ENCODE data around the gene NPIPB6. TPM values are rescaled to one million over a fixed set of nuclear protein-coding genes. Genes with fewer than 3 reads are reported as not detected.
A peak's percentile ranks its signal among the peaks of the same experiment; 100 is the strongest.
"Not testable (repeated sequence)": the region's sequence is repeated elsewhere in the genome, so short reads cannot be mapped to it uniquely, and the experiment has no call there.

Gene NPIPB6
- total RNA-seq = 0.82 TPM

DNA sequence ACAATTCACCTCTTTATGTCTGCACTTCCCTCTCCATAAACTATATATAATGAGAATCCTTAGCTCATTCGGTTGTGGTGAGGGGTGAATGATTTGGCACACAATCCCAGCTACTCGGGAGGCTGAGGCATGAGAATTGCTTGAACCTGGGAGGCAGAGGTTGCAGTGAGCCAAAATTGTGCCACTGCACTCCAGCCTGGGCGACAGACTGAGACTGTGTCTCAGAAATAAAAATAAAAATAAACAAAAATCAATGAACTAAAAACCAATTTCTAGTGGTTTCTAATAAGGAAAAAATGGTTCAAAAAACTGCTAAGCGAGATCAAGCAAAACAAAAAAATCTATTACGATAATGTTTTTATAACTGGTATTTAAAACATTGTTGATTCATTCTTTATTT is at the start of gene NPIPB6:
NPIPB6 (minus strand) TSS at position 101 of the 400 bp plus-strand sequence. CDS start 686 bp downstream, outside the sequence.
- not testable (repeated sequence) for FAIRE-seq

DNA sequence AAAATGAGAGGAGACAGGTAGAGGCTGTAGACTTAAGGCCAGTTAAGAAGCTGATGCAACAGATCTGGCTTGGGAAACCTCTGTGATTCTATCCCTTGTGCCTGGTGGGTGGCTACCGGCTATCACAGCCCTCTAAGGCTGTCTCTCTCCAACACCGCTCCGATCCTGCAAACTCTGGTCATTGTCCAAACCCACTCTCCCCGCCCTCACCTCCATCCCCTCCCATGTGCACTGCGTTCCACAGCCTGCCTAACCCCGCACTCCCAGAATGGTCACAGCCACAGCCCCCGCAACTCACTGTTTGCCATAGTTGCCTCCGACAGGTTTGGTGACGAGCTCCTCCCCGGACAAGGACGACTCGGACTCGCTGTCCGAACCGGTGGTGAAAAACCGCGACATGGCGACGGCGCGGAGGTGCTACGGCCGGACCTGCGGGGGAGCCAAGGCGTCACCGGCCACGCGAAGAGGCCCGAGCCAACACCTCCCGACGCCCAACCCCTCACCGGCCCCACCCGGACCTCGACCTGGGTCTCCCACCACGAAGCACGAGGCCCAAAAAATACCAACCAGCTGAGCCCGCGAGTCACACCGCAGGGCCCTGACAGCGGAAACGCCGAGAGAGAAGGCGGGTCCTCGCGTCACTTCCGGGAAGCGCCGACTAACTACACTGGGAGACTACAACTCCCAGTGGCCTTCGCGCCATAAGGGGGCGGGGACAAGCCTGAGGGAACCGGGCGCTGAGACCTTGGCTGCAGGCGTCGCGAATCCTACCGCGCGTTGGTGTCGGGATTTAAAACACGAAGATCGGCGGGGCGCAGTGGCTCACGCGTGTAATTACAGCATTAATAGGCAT is 40.1 kb upstream of the NPIPB6 start, which contains the start of gene EIF3CL:
EIF3CL (minus strand) TSS at position 622 of the 853 bp plus-strand sequence; CDS start at position 399, 223 bp downstream.
- not testable (repeated sequence) for FAIRE-seq

More for the DNA sequence above, at the start of gene NPIPB6:
- not testable (repeated sequence) for DNase-seq (ENCODE audit: low spot score in 2 of 2)

DNA sequence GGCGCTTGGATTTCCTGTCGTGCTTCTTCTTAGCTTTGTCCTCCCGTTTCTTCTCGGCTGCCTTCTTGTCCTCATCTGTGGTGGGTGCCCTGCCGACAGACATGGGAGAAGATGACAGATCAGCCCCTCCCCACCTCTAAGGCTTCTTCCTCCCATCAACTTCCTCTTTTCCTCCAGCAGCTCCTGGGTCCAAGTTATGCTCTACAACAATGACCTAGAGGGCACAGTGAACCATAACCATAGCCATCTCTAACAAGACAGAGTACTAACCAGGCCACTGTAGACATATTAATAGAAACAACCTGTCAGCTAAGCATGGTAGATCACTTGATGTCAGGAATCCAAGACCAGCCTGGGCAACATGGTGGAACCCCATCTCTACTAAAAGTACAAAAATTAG is 28.7 kb upstream of the NPIPB6 start:
- not testable (repeated sequence) for FAIRE-seq

More for the DNA sequence above, 40.1 kb upstream of the NPIPB6 start, which contains the start of gene EIF3CL:
- DNase-seq (ENCODE audit: low spot score in 2 of 2) = not testable (repeated sequence)

DNA sequence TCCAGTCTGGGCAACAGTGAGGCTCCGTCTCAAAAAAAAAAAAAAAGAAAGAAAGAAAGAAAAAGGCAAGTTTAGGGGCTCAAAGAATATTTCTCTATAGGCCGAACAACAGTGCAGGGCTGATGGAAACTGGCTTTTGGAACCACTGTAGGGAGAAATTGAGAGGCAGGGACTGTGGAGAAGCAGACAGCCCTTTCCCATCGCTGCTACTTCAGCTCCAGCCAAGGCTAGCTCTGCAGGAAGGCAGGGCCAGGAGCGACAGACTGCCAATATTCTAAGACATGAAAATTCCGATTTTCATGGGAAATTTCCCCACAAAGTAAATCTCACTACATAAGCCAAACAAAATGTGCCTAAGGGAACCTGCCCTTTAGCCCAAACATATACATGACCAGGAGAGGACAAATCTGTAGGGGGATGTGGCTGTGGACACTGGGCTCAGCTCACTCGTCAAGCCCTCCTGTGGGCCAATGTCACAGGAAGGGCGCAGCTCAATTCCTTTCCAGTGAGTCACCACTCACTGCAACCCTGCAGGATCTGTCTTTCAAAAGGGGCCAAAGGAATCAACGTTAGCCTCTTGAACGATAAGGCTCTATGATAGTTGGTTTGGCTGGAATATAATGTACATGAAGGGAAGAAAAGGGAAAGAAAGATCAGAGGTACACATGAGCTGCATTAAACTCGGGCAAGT is 19.0 kb upstream of the NPIPB6 start:
- not testable (repeated sequence) for FAIRE-seq

More for the DNA sequence above, 28.7 kb upstream of the NPIPB6 start:
- DNase-seq (ENCODE audit: low spot score in 2 of 2) = not testable (repeated sequence)

DNA sequence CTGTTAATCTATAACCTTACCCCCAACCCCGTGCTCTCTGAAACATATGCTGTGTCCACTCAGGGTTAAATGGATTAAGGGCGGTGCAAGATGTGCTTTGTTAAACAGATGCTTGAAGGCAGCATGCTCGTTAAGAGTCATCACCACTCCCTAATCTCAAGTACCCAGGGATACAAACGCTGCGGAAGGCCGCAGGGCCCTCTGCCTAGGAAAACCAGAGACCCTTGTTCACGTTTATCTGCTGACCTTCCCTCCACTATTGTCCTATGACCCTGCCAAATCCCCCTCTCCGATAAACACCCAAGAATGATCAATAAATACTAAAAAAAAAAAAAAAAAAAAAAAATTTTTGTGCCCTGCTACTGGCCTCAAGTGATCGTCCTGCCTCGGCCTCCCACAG is 14.5 kb upstream of the NPIPB6 start:
- not testable (repeated sequence) for DNase-seq (ENCODE audit: low spot score in 2 of 2); FAIRE-seq

More for the DNA sequence above, 19.0 kb upstream of the NPIPB6 start:
- DNase-seq (ENCODE audit: low spot score in 2 of 2) = not testable (repeated sequence)

DNA sequence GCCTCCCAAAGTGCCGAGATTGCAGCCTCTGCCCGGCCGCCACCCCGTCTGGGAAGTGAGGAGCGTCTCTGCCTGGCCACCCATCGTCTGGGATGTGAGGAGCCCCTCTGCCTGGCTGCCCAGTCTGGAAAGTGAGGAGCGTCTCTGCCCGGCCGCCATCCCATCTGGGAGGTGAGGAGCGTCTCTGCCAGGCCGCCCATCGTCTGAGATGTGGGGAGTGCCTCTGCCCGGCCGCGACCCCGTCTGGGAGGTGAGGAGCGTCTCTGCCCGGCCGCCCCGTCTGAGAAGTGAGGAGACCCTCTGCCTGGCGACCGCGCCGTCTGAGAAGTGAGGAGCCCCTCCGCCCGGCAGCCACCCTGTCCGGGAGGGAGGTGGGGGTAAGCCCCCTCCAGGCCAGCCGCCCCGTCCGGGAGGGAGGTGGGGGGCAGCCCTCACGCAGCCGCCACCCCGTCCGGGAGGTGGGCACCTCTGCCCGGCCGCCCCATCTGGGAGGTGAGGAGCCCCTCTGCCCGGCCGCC is 13.9 kb upstream of the NPIPB6 start:
- not testable (repeated sequence) for FAIRE-seq

DNA sequence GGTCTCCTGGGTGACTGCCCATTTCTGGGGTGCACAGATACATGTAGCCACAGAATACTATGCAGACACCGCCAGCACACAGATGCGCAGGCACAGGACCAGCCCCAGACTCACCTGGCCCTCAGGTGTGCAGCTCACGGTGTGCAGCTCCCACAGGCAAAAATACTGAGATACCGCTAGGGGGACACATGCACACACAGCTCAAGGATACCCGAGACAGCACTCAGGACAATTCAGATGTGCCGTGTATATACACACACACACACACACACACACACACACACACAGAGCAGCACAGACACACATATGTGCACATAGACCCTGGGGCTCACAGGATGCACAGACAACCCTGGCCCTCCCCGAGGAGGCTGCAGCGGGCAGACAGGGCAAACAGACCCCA is 11.8 kb upstream of the NPIPB6 start:
- FAIRE-seq; DNase-seq (ENCODE audit: low spot score in 2 of 2): not testable (repeated sequence)

More for the DNA sequence above, 13.9 kb upstream of the NPIPB6 start:
- not testable (repeated sequence) for DNase-seq (ENCODE audit: low spot score in 2 of 2)

DNA sequence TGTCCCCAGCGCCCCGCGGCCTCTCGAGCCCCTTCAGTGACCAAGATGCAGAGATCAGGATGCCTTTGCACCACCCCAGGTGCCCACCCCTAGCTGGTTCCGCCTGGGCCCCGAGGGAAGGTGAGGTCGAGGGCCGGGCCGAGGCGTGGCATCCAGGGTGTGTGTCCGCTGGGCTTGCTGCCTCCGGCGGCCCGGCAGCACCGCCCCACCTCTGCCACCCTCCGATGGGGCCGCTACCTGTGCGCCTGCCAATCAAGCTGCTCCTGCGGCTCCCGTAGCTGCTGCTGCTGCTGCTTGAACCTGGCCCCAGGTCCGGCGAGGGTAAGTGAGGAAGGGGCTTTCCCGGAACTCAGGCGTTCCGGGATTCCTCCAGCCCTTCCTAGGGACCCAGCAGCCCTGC is 11.0 kb upstream of the NPIPB6 start:
- not testable (repeated sequence) for FAIRE-seq

DNA sequence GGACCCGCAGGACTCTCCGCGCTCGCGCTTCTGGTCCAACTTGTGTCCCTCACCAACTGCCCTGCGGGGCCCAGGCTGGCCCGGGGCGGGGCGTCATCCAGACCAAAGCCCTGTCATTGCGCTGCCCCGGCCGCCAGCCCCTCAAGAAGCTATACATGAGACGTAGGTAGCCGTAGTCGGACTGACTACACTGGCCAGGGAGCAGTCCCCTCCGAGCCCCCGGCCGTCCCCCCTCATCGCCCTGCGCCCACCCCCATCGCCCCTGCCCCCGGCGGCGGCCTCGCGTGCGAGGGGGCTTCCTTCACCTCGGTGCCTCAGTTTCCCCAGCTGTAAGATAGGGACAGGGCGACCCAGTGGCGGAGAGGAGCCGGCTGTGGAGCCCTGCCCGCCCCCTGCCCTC is 4.6 kb upstream of the NPIPB6 start:
- DNase-seq (ENCODE audit: low spot score in 2 of 2); FAIRE-seq: not testable (repeated sequence)

More for the DNA sequence above, 11.0 kb upstream of the NPIPB6 start:
- not testable (repeated sequence) for DNase-seq (ENCODE audit: low spot score in 2 of 2)

DNA sequence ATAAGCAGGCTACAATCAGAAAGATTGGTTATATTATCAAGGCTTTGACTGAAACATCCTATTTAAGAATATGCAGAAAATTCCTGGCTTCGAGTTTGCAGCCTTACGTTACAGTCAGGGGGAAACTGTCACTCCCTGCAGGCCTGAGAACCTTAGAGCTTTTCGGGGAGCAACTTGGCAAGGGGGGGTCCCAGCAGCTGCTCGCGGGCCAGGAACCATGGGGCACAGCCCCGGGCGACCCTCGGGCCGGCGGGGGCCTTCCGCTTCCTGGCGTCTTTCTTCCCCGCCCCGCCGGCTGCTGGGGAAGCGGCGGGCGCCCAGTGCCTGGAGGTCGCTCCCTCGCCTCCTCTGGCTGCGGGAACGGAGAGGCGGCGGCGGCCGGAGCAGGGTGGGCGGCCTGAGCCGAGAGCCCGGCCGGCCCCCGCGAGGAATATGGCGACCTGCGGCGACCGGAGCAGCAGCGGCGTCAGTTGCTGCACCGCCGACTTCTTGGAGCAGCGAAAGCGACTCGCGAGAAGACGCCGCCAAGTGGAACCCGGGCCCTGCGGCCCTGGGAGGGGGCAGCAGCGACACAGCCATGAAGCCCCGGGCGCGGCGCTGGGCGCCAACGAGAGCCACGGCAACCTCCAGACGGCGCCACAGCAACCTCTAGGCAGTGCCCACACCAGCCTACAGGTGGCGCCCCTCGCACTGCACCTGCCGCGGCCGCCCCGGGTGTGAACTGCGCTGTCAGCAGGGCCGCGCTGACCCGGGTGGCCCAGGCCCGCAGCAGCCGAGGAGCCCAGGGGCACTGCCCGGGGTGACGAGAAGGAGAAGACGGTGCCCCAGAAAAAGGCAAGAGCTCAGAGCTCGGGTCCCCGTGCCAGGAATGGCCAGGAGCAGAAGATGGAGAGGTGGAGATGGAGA is 1.2 kb upstream of the NPIPB6 start:
- not testable (repeated sequence) for FAIRE-seq; DNase-seq (ENCODE audit: low spot score in 2 of 2)

DNA sequence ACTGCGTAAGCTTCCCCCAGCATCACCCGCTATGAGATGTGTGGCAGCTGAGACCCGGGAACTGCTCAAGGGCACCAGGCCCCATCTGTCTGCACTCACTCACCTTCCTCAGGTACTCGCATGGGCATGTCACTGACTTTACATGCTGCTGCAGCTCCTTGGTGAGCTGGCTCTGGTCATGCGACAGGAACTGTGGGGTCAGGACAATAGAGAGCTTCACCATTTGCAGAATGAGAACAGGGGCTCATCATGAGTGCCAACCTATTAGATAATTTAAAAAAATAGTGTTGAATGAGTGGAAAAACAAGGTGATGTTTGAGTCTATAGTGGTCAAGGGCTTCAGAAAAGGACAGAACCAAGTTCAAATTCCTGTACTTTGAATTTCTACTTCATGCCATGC is 708 bp downstream of the NPIPB6 start:
- not testable (repeated sequence) for FAIRE-seq; DNase-seq (ENCODE audit: low spot score in 2 of 2)

DNA sequence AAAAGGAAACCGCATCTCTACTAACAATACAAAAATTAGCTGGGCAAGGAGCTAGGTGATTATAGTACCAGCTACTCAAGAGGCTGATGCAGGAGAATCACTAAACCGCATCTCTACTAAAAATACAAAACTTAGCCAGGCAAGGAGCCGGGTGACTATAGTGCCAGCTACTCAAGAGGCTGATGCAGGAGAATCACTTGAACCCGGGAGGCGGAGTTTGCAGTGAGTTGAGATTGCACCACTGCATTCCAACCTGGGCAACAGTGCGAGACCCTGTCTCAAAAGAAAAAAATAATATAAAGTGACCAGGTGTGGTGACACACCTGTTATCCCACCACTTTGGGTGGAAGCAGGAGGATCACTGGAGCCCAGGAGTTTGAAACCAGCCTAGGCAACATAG is 25.1 kb downstream of the NPIPB6 start:
- not testable (repeated sequence) for FAIRE-seq

DNA sequence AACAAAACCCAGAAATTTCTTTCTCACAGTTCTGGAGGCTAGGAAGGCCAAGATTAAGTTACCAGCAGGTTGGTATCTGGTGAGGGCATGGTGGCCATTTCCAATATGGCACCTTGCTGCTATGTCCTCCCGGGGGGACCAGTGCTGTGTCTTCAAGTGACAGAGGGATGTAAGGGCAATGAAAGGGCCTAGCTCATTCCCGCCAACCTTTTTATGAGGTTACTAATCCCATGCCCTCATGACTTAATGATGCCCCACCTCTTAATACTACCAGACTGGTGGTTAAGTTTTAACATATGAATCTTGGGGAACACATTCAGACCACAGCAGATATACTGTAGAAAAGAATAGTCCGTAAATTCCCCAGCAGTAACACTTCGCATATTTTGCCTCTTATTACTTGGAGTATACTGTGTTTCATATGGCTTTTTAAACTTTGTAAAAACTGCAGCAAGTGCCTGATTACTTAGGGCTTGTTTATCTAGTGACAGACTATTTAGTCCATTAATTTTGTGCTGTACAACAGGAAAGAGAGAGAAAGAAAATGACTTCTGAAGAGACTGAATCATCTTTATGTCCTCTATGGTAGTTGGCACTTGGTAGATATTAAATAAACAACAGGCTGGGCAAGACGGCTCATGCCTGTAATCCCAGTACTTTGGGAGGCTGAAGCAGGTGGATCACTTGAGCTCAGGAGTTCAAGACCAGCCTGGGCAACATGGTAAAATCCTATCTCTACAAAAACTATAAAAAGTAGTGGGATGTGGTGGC is 26.2 kb downstream of the NPIPB6 start:
- not testable (repeated sequence) for DNase-seq (ENCODE audit: low spot score in 2 of 2); FAIRE-seq

More for the DNA sequence above, 25.1 kb downstream of the NPIPB6 start:
- not testable (repeated sequence) for DNase-seq (ENCODE audit: low spot score in 2 of 2)

DNA sequence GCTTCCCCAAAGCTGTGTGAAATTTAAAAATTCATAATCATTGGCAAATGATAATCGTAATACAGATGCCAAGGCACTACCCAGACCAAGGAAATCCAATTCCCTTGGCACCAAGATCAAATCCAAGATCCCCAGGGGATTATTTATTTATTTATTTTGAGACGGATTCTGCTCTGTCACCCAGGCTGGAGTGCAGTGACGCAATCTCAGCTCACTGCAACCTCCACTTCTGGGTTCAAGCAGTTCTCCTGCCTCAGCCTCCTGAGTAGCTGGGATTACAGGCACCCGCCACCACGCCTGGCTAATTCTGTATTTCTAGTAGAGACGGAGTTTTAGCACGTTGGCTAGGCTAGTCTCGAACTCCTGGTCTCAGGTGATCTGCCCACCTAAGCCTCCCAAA is 27.6 kb downstream of the NPIPB6 start:
- not testable (repeated sequence) for DNase-seq (ENCODE audit: low spot score in 2 of 2); FAIRE-seq

DNA sequence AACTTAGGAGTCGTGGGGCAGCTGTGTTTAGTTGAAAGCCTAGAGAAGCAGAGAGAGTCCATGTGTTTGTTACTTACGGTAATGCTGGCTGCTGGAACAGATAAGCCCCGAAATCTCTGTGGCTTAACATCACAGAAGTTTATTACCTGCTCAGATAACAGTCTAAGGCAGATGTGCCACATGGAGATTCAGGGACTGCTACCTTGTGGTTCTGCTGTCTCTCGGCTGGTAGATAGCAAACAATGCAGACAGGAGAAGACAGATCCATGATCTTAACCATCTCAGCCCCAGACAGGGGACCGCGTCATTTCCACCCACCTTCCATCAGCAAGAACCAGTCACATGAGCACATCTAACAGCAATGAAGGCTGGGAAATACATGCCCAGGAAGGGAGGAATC is 30.7 kb downstream of the NPIPB6 start:
- DNase-seq (ENCODE audit: low spot score in 2 of 2); FAIRE-seq: not testable (repeated sequence)

DNA sequence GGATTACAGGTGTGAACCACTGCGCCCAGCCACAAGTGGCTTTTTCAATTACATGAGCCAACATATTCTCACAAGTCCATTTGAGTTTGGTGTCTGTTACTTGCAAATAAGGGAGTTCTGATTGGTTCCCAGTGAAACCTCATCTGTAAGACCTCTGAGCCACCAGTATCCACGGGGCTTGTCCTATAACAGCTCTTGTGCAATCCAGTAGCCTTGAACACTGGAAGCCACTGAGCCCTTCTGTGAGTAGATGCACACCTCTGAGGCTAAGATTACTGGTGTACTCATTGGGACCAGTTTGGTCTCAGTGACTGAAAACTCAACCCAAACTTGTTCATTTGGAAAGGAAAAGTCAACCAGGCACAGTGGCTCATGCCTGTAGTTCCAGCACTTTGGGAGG is 32.3 kb downstream of the NPIPB6 start:
- not testable (repeated sequence) for DNase-seq (ENCODE audit: low spot score in 2 of 2); FAIRE-seq

DNA sequence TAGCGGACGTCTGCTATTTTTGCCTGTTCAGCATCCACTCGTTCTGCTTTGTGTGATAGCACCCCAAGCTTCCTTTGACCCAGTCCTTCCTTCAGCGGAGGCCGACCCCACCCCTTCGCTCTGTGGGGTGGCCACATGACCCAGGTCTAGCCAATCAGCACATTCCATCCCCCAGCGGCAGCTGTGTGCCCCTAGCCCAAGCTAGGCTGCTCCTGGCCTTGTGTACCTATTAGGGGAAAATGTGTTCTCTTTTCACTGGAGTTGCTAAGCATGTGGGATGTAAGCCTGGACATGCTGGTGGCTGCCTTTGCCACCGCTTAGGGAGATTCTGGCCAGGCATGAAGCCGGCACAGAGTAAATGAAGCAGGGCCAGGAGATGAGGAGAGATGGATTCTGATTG is 33.1 kb downstream of the NPIPB6 start:
- FAIRE-seq; DNase-seq (ENCODE audit: low spot score in 2 of 2): not testable (repeated sequence)

DNA sequence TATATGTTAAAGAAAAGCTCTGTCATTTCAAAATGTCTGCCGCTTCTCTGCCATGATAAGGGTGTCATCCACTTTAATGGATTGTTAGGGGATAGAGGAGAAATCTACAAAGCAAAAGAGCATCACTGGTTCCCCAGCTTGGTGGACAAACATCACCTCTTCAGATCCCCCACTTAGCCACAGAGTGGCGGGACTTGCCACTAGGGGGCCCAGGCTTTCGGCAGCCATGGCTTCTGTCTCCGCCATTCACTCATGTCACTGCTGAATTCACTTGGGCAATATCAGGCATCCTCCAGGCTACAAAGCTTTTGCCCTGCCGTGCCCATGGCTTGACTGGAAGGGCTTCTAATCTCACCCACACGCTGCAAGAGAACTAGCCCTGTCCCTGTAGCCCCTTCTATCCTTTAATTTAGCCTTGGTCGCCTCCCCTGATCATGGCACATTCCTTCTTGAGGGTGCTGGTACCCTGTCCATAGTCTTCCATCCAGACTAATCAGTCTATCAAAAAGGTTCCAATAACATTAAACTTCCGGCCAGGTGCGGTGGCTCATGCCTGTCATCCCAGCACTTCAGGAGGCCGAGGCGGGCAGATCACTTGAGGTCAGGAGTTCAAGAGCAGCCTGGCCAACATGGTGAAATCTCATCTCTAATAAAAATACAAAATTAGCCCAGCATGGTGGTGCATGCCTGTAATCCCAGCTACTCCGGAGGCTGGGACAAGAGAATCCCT is 36.3 kb downstream of the NPIPB6 start:
- DNase-seq (ENCODE audit: low spot score in 2 of 2) (peak; percentile 44 to 61), FAIRE-seq (no peak)
